Spleen (tissue), 11 donors: ENCODE measurements around the gene GCDH. TPM values are rescaled to one million over a fixed set of nuclear protein-coding genes. Genes with fewer than 3 reads are reported as not detected.

Source experiments
- DNase-seq: peaks from one replicate; pipeline ENCODE4 v3.0.0-alpha.2; 2020
- H3K27ac ChIP-seq, 8 donors: fragments of 200-600 bp; sonication (generic) in 7 of 8; 1 replicate in 4 of 8; 2 replicates in 4 of 8; pipeline versions ENCODE4 v1.5.0 to v1.8.0; 2016 to 2021; ENCODE audit warnings: inconsistent platforms in 4 of 8, mild to moderate bottlenecking in 4 of 8, moderate library complexity in 1 of 8
- H3K27me3 ChIP-seq, 7 donors: fragments of 200-600 bp; sonication (generic) in 6 of 7; replicated peaks in 1 of 7; 1 replicate in 4 of 7; 2 replicates in 3 of 7; pipeline versions ENCODE4 v1.5.0 to v1.8.0; 2016 to 2021; ENCODE audit warnings: inconsistent platforms in 3 of 7, mild to moderate bottlenecking in 1 of 7
- H3K36me3 ChIP-seq, 6 donors: fragments of 200-600 bp; sonication (generic) in 5 of 6; 1 replicate in 4 of 6; 2 replicates in 2 of 6; pipeline versions ENCODE4 v1.5.0 to v1.8.0; 2016 to 2021; ENCODE audit warnings: inconsistent platforms in 2 of 6
- H3K4me1 ChIP-seq, 6 donors: fragments of 200-600 bp; sonication (generic) in 5 of 6; 1 replicate in 3 of 6; 2 replicates in 3 of 6; pipeline versions ENCODE4 v1.5.0 to v1.8.0; 2016 to 2021; ENCODE audit warnings: inconsistent platforms in 3 of 6
- H3K4me3 ChIP-seq, 8 donors: fragments of 200-600 bp; sonication (generic) in 7 of 8; 1 replicate in 4 of 8; 2 replicates in 4 of 8; pipeline versions ENCODE4 v1.5.0 to v1.8.0; 2016 to 2021; ENCODE audit warnings: inconsistent platforms in 4 of 8, mild to moderate bottlenecking in 4 of 8, moderate library complexity in 2 of 8
- H3K9me3 ChIP-seq, 8 donors: fragments of 200-600 bp; sonication (generic) in 7 of 8; 1 replicate in 4 of 8; 2 replicates in 4 of 8; pipeline versions ENCODE4 v1.5.0 to v1.8.0; 2016 to 2021; ENCODE audit warnings: inconsistent platforms in 4 of 8
- CTCF ChIP-seq, 11 experiments: fragments of 200-600 bp in 7 of 11; fragments of 450-650 bp in 4 of 11; sonication (generic) in 4 of 11; IDR thresholded peaks in 8 of 11; conservative IDR thresholded peaks in 3 of 11; 1 replicate in 7 of 11; 2 replicates in 4 of 11; pipeline versions ENCODE4 v1.4.0 to v1.8.0; 2016 to 2021; ENCODE audit warnings: antibody characterized with exemption in 11 of 11, inconsistent platforms in 4 of 11, mild to moderate bottlenecking in 1 of 11
- POLR2A ChIP-seq, 3 donors: fragments of 450-650 bp; IDR thresholded peaks; one replicate each; pipeline ENCODE4 v1.5.1; 2017; ENCODE audit warnings: antibody characterized with exemption in 3 of 3, mild to moderate bottlenecking in 1 of 3
- POLR2AphosphoS5 ChIP-seq, 3 donors: sonication (generic); formaldehyde crosslinking; IDR thresholded peaks; one replicate each; pipeline ENCODE4 v1.5.1; 2017; ENCODE audit warnings: antibody characterized with exemption in 3 of 3
- WGBS, 5 donors: extraction: QIAGEN DNeasy Blood & Tissue Kit in 3 of 5; methylation state at CpG; one replicate each; pipeline versions ENCODE4 v1.1.5 to v1.1.7; 2013 to 2018; 5-methylcytosine and 5-hydroxymethylcytosine counted together
- intact Hi-C: fragments of 100-400 bp; cut with DNase I; formaldehyde crosslinking; loops from one replicate; pipeline ENCODE4 v1.15.0; 2023; ENCODE audit warnings: low total_unique reads
- polyA plus RNA-seq, 3 donors: library from polyadenylated mRNA; stranded (reverse); fragments of 200-250 nt; gene quantifications; one replicate each; pipeline ENCODE4 v1.2.1, GENCODE V29; 2013
- total RNA-seq, 7 donors: library from RNA; depleted of rRNA in 3 of 7; stranded (reverse); fragments of >200 nt in 3 of 7; fragmentation: NEBNext Ultra II Directional in 4 of 7; extraction: Animal tissue kit (Norgen Biotek cat#: 25700) in 4 of 7; gene quantifications; one replicate each; pipeline versions ENCODE4 v1.1.0 to v1.2.1, GENCODE V29; 2016 to 2021
- donor health status: healthy with polysubstance abuse.
- donor health status: DM: no; HTN: no; CAD: no; lungs with moderate emphysema.
- donor health status: DM: no; HTN: no; CAD: no.
- donor health status: Bipolar disorder and iron deficiency.
- donor health status: healthy.
- donor health status: DM: no; HTN: no; CAD: no.
- donor health status: DM: yes; HTN: yes; CAD: no.

GCDH gene
- total and polyA plus RNA-seq, 10 donors: 16.3 to 48.4 (median 28.2) TPM

- TF ChIP-seq POLR2A (IDR thresholded peaks at IDR 0.05) (no peak), CTCF (IDR thresholded peaks at IDR 0.05 in 8 of 11, conservative IDR thresholded peaks at IDR 0.05 in 3 of 11) (peak in 1 of 11 experiments; percentile 13)
- WGBS, 5 donors: 9 to 40% (median 11%) methylated on average over 9 to 53 of the region's 53 CpGs
- no peak for DNase-seq
- peaks cover 0 to 31% (median 16%) of the 10 kb centered on the region in 7 donors for H3K27me3 ChIP-seq
- H3K36me3 ChIP-seq: no peaks in the 10 kb centered on the region
- H3K27ac ChIP-seq: peak overlapping the region in 7 of 8 donors; percentile 29 to 94 (median 71)
- peaks cover 0 to 28% (median 10%) of the 10 kb centered on the region in 8 donors for H3K9me3 ChIP-seq
- intact Hi-C loops: loop anchor here (10.0 kb wide), 1 partner anchor 79 kb away; the partner anchor contains the start of gene DAND5
- H3K4me1 ChIP-seq: peaks cover 4 to 65% (median 32%) of the 10 kb centered on the region in 6 donors
- peak overlapping the region; percentile 32 to 76 (median 46) for H3K4me3 ChIP-seq
Observed at GRCh38 chr19:12885749-12886650, 5.0 kb upstream of the GCDH start.

GRCh38 chr19:12886651-12886968 lies 4.3 kb upstream of the GCDH start:
- intact Hi-C loops: loop anchor here (10.0 kb wide), 1 partner anchor 78 kb away; the partner anchor contains the start of gene DAND5
- H3K27ac ChIP-seq: no peak overlapping the region

DNA sequence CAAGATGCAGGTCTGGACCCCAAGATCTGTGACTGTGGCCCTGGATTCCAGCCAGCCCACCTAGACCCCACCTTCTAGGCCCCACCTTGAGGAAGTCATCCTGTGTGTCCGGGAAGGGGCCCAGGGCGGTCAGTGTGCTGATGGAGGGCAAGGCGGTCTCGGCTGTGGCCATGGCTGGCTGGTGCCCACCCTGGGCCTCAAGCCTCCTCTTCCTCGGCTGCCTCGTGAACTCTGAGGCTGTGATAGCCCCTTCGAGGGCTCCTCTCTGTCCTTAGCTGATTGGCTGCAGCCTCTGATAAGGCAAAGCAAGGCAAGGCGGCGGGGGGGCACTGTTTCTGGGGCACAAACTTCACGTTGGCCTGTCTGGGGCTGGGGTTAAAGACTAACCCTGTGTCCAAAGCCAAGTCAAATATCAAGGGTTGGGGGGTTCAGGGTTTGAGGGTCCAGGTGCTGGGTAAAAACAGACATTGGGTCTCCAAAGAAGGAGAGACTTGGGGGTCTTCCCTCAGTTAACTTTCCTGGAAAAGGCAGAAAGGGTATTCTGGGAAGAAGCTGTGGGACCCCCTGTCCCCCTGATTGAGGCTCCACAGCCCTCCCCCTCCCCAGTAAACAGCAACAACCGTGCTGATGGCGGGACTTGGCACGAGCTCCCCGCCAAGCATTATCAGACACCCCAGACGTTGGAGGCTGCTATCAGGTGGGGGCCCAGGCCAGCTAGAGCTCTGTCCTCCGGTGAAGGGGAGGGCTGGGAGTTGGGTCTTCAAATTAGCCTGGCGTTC lies 3.8 kb upstream of the GCDH start, which contains the start of gene KLF1:
Gene KLF1 (minus strand): TSS at position 233 of the 779 bp plus-strand sequence. CDS start 61 bp downstream, at position 172.
- Histone ChIP-seq H3K27ac (peak within 1 kb of the TSS in 3 of 8 donors; percentile 80 to 94 (median 91)), H3K9me3 (peaks cover 0 to 24% (median 10%) of the 10 kb centered on the region in 8 donors), H3K4me3 (peak within 1 kb of the TSS in 5 of 8 donors; percentile 43 to 76 (median 50)), H3K36me3 (no peaks in the 10 kb centered on the region), H3K27me3 (peaks cover 0 to 31% (median 16%) of the 10 kb centered on the region in 7 donors), H3K4me1 (peaks cover 13 to 64% (median 39%) of the 10 kb centered on the region in 6 donors)
- intact Hi-C loops: loop anchor here (10.0 kb wide), 1 partner anchor 78 kb away; the partner anchor contains the start of gene DAND5
- DNase-seq: no peak
- TF ChIP-seq POLR2A (IDR thresholded peaks at IDR 0.05): no peak
- no peak for TF ChIP-seq POLR2AphosphoS5 (IDR thresholded peaks at IDR 0.05)
- no peak for TF ChIP-seq CTCF (IDR thresholded peaks at IDR 0.05 in 8 of 11, conservative IDR thresholded peaks at IDR 0.05 in 3 of 11)
- 72 to 79% (median 76%) methylated on average over 12 to 17 of the region's 17 CpGs for WGBS, 5 donors

More at GRCh38 chr19:12886651-12886968, 4.3 kb upstream of the GCDH start:
- WGBS, 5 donors: 78 to 92% (median 84%) methylated on average over 5 of the region's 5 CpGs
- DNase-seq: no peak
- Histone ChIP-seq H3K27me3 (peaks cover 0 to 31% (median 16%) of the 10 kb centered on the region in 7 donors), H3K36me3 (no peaks in the 10 kb centered on the region), H3K9me3 (peaks cover 0 to 28% (median 10%) of the 10 kb centered on the region in 8 donors), H3K4me3 (no peak overlapping the region), H3K4me1 (peaks cover 8 to 64% (median 36%) of the 10 kb centered on the region in 6 donors)
- TF ChIP-seq POLR2A (IDR thresholded peaks at IDR 0.05) (no peak), CTCF (IDR thresholded peaks at IDR 0.05 in 8 of 11, conservative IDR thresholded peaks at IDR 0.05 in 3 of 11) (no peak), POLR2AphosphoS5 (IDR thresholded peaks at IDR 0.05) (no peak)
